PFSK-1 (cell line): ENCODE data around the gene KIF26B.

Experiments used
- POLR2AphosphoS5 ChIP-seq: IDR thresholded peaks from 2 replicates; pipeline ENCODE4 v1.6.1; 2012; ENCODE audit warnings: low read depth, mild to moderate bottlenecking, control low read depth, low read length, moderate library complexity
- TAF1 ChIP-seq: IDR thresholded peaks from 2 replicates; pipeline ENCODE4 v1.6.1; 2012; ENCODE audit warnings: low read length, control low read depth, borderline replicate concordance; ENCODE audit not compliant: insufficient read depth

DNA sequence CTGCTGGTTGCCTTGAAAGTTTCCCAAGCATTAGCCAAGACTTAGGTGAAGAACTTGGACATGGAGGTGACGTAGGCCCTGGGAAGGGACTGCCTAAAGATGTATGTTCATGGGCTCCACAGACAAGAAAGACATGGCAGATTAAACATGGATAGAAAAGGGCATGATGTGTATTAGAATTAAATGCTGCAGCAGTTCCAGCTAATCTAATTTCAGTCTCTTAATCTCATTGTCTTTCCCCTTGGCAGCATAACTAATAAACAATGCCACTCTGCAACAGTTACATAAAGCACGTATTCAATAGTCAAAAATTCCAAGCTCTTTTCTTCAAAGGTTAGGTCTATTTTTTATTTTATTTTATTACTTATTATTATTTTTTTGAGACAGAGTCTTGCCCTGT lies 251.6 kb downstream of the KIF26B start:
- TF ChIP-seq POLR2AphosphoS5 (no peak), TAF1 (no peak)
